ENCODE measurements around the gene ASB3.
"Not testable (repeated sequence)": the region's sequence is repeated elsewhere in the genome, so short reads cannot be mapped to it uniquely, and the experiment has no call there.

Gene ASB3

DNA sequence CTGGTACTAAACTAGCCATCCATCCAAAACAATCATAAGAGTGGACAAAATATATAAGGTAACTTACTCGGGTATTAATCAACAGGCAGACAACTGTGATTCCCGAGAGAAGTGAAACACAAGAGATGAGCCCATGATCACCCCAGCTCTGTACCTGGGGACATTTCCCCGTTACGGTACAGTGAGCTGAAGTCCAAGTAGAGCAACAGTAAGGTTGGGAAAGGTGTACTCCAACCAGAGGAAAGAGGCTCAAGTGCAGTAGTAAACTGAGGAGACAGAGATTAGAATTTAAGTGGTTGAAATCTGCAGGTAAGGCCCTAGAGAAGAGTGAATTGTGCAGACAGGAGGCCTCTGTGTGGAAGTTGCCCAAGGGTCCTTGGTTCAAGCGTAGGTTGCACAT lies 49.7 kb downstream of the ASB3 start:
- no peak for DNase-seq (ENCODE audit: low read depth in 2 of 2)

DNA sequence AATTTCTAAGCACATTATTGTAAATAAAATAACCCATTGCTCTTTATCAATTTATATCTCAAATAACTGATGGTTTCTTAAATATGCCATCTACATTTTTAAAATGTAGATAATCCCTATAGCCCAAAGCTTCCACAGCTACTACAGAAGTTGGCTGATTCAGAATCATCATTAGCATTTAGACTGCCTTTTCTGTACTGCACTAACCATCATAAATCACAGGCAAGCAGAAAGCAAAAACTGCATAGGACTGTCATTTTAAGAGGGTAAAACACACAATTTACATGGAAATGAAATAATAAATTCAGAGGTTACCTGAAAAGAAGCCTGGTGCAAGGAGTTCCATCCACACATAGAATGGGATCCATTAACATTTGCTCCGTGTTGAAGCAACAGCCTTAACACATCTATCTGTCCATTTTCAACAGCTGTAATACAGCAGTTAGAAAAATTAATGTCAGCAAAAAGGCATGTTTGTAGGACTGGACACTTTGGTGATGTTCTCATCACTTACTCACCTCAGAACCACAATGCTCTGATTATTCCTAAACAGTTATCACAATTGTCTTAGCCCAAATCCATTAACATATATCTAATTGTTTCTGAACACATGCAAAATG lies 57.5 kb downstream of the ASB3 start:
- no peak for DNase-seq (ENCODE audit: low read depth in 2 of 2)

GRCh38 chr2:53727921-53728320 lies 58.8 kb downstream of the ASB3 start:
- no peak for DNase-seq (ENCODE audit: low read depth in 2 of 2)

GRCh38 chr2:53725662-53726061 lies 61.1 kb downstream of the ASB3 start:
- DNase-seq (ENCODE audit: low read depth in 2 of 2): no peak

DNA sequence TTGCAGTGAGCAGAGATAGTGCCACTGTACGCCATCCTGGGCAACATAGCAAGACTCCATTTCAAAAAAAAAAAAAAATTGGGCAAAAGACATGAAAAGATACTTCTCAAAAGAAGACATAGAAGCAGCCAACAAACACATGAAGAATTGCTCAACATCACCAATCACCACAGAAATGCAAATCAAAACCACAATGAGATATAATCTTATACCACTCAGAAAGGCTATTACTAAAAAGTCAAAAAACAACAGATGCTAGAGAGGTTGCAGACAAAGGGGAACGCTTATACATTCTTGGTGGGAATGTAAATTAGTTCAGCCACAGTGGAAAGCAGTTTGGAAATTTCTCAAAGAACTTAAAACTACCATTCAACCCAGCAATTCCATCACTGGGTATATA lies 62.2 kb downstream of the ASB3 start:
- DNase-seq (ENCODE audit: low read depth in 2 of 2): no peak

DNA sequence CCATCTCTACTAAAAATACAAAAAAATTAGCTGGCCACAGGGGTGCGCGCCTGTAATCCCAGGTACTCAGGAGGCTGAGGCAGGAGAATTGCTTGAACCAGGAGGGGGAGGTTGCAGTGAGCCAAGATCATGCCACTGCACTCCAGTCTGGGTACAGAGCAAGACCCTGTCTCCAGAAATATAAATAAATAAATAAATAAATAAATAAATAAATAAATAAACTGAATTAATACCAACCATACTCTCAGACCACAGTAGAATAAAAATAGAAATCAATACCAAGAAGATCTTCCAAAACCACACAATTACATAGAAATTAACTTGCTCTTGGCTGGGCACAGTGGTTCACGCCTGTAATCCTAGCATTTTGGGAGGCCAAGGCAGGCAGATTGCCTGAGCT lies 65.8 kb downstream of the ASB3 start:
- DNase-seq (ENCODE audit: low read depth in 2 of 2): not testable (repeated sequence)

- no peak for DNase-seq (ENCODE audit: low read depth in 2 of 2)
Observed at GRCh38 chr2:53715568-53715967, 71.2 kb downstream of the ASB3 start.

GRCh38 chr2:53711271-53711780 lies 75.4 kb downstream of the ASB3 start:
- DNase-seq (ENCODE audit: low read depth in 2 of 2): no peak

GRCh38 chr2:53708988-53709387 lies 77.8 kb downstream of the ASB3 start:
- DNase-seq (ENCODE audit: low read depth in 2 of 2): no peak

DNA sequence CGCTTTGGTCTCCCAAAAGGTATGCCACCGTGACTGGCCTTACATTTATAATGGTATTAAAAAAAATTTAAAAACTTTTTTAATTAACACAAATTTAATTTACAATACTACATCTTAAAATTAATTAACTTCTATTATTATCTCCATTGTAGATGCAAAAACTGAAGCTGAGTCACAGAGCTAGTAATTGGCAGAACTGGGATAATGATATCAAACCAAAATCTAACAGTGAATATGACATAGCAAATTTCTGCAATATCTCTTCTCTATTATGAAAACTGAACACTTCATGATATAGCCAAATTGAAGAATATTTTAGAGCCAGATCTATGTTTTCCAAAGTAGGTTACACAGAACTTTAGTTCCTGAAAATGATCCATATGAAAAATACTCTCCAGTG lies 85.5 kb downstream of the ASB3 start:
- no peak for DNase-seq (ENCODE audit: low read depth in 2 of 2)

- DNase-seq (ENCODE audit: low read depth in 2 of 2): no peak
Observed at GRCh38 chr2:53697686-53698085, 89.1 kb downstream of the ASB3 start.

DNA sequence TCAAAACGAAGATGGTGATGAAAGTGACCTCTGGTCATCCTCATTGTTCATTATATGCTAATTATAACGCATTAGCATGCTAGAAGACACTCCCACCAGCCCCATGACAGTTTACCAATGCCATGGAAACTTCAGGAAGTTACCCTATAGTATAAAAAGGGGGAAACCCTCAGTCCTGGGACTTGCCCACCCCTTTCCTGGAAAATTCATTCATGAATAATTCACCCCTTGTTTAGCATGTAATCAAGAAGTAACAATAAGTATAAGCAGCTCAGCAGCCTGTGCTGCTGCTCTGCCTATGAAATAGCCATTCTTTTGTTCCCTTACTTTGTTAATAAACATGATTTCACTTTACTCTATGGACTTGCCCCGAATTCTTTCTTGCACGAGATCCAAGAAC lies 89.7 kb downstream of the ASB3 start:
- no peak for DNase-seq (ENCODE audit: low read depth in 2 of 2)

DNA sequence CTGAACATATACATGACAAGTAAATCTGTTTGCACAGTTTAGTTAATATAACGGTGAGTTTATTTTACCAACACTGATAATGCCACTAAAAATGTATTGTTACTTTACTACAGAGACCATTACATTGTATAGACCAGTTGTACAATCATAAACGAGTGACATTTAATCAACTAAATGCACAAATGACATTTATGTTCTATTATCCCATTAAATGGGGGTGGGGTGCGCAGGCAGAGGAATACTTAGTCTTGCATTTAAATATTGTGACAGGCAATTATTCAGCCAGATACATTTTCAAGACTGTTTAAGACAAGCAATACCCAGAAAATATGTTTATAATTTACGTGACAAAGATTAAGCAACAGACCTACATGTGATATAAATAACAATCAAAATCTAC lies 91.2 kb downstream of the ASB3 start:
- DNase-seq (ENCODE audit: low read depth in 2 of 2): no peak

DNA sequence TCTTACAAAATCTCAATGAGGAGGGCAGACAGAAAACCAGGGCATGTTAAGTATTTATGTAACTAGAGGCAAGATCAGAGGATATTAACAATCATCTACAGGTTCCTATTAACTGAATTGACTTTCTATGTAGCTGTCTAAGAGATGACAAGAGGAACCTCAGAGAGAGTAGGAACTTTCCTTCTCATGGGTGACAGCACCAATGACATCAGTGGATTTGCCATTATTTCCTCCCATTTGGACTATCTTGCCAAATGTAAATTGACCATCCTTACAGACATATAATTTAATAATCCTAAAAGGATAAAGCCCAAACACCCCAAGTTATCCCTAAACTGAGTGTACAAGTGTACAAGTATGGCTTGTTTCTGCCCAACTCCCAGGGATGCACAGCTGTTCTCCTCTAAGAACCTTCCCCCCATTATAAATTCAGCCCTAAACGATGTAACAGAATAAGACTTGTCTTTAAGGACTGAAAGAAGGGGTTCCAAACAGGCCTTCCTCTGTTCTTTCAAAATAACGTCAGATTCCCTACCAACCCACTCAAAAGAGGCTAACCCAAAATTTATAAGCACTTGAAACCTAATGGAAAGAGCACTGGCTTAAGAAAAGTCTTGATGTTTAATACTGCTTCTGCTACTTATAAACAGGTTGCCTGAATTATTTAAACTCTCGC lies 92.5 kb downstream of the ASB3 start:
- DNase-seq (ENCODE audit: low read depth in 2 of 2): no peak

GRCh38 chr2:53690876-53691275 lies 95.9 kb downstream of the ASB3 start:
- DNase-seq (ENCODE audit: low read depth in 2 of 2): no peak

GRCh38 chr2:53672881-53673522 lies 113.8 kb downstream of the ASB3 start:
- DNase-seq (ENCODE audit: low read depth in 2 of 2): no peak

DNA sequence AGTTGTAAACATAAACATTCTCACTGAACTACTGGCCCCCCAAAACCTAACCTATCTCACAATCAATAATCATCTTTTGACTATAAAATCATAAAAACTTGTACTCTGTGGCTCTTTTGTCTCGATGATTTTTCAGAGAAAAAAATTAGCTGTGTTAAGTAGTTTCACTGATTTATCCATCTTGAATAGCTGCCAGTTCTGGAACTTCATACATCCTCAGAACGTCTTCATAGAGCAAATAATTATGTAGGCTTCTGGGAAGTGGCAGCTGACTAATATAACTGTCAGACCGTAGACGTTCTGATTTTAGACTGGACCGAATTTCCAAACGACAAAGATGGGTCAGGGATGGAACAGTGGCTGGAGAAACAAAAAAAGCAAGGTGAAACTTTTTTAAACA lies 116.4 kb downstream of the ASB3 start:
- DNase-seq (ENCODE audit: low read depth in 2 of 2): no peak

DNA sequence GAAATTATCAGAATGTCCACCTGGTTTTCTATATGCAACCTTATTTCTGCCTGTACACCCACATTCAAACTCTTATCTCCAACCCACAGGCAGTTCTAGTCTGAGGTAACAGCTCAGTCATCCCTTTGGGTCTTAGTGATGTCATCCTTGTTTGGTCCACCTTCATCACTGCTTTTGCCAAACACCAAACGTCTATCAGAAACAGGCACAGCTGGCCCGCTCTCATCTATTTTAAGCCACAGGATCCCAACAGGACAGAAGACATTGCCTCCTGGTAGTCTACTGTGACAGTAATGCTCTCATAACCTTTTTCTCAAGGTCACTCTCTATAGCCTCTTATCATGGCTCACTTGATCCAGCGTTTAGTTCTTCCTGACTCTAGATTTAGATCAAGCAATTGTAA lies 118.1 kb downstream of the ASB3 start:
- DNase-seq (ENCODE audit: low read depth in 2 of 2): no peak

DNA sequence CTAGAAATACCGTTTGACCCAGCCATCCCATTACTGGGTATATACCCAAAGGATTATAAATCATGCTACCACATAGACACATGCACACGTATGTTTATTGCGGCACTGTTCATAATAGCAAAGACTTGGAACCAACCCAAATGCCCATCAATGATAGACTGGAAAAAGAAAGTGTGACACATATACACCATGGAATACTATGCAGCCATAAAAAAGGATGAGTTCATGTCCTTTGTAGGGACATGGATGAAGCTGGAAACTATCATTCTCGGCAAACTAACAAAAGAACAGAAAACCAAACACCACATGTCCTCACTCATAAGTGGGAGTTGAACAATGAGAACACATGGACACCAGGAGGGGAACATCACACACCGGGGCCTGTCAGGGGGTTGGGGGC lies 119.6 kb downstream of the ASB3 start:
- not testable (repeated sequence) for DNase-seq (ENCODE audit: low read depth in 2 of 2)

DNA sequence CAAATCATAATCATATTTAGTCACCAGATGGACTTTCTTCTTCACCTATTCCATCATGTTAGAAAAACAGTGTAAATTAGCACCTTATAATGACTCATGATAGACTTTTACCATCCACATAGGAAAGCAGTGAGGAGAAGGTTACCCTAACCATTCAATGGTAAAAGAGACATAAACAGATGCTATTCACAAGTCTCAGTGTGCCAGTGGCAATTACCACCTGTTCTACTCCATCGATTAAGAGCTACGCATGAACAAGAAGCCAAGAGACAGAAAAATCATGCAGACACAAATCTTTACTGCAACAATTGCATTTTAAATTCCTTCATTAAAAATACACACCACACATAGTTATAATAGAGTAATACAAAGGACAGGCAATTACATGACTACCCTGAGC lies 125.9 kb downstream of the ASB3 start:
- no peak for DNase-seq (ENCODE audit: low read depth in 2 of 2)

GRCh38 chr2:53658474-53658873 lies 128.3 kb downstream of the ASB3 start:
- DNase-seq (ENCODE audit: low read depth in 2 of 2): not testable (repeated sequence)

DNA sequence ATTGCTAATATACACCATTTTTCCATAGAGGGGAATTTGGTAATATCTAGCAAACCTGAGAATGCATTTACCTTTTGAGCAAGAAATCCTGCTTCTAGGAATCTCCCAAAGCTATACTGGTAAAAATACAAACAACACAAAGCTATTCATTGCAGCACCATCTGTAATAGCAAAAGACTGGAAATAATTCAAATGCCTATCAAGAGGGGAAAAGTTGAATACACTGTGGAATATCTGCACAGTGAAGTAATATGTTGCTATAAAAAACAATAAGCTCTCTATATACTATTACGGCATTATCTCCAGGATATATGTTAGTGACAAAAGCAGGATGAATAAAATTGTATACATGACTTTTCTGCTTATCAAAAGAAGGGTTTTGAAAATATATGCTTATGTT lies 131.5 kb downstream of the ASB3 start:
- no peak for DNase-seq (ENCODE audit: low read depth in 2 of 2)

DNA sequence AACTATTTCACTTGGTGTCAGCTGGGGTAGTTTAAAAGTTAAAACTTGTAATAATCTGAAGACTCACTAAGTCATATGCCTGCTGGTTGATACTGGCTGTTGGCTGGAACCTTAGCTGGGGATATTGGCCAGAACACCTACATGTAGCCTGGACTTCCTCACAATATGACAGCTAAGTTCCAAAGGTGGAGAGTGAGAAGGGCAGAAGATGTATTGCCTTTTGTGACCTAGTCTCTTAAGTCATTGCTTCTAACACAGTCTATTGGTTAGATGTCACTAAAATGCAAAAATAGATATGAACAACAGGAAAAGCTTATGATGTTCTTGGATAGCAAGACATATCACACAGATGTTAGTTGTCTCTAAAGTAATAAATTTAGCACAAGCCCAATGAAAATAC lies 132.4 kb downstream of the ASB3 start:
- DNase-seq (ENCODE audit: low read depth in 2 of 2): no peak
